Suprapubic skin (tissue), 4 donors: ENCODE results near the gene RNF175.

ENCODE experiments used
- CTCF ChIP-seq, 2 donors: fragments of 200-600 bp in 1 of 2; fragments of 450-650 bp in 1 of 2; sonication (generic) in 1 of 2; IDR thresholded peaks; one replicate each; pipeline ENCODE4 v1.5.1; 2016 to 2019; ENCODE audit warnings: antibody characterized with exemption in 2 of 2, mild to moderate bottlenecking in 1 of 2, moderate library complexity in 1 of 2
- EP300 ChIP-seq: sonication (generic); formaldehyde crosslinking; IDR thresholded peaks from one replicate; pipeline ENCODE4 v1.6.1; 2017; ENCODE audit warnings: antibody characterized with exemption
- POLR2A ChIP-seq, 2 donors: fragments of 450-650 bp; IDR thresholded peaks; one replicate each; pipeline ENCODE4 v1.6.1; 2017; ENCODE audit warnings: antibody characterized with exemption in 2 of 2, mild to moderate bottlenecking in 2 of 2, moderate library complexity in 2 of 2
- POLR2AphosphoS5 ChIP-seq, 3 donors: sonication (generic); formaldehyde crosslinking; IDR thresholded peaks; one replicate each; pipeline ENCODE4 v1.6.1; 2017; ENCODE audit warnings: antibody characterized with exemption in 3 of 3

GRCh38 chr4:153729895-153730294 is 29.9 kb downstream of the RNF175 start:
- TF ChIP-seq CTCF (IDR thresholded peaks at IDR 0.05): no peak
- TF ChIP-seq POLR2AphosphoS5 (IDR thresholded peaks at IDR 0.05): no peak
- no peak for TF ChIP-seq EP300
- no peak for TF ChIP-seq POLR2A (IDR thresholded peaks at IDR 0.05)
